ENCODE data around the gene SCNN1G. TPM values are rescaled to one million over a fixed set of nuclear protein-coding genes. Genes with fewer than 3 reads are reported as not detected.

The SCNN1G gene
- total and polyA plus RNA-seq, 2 of the 4 experiments (the other 2 are of a cell fraction) = not detected

GRCh38 chr16:23235176-23235575, 52.6 kb downstream of the SCNN1G start:
- no peaks in the 10 kb centered on the region for H3K79me1 ChIP-seq (ENCODE audit: low read depth in 1 of 2, low read length in 2 of 2)
- dilution Hi-C loops (cut with HindIII; ENCODE audit: low sequenced_read_pairs, unreplicated experiment) = no loop called here
- H3K27ac ChIP-seq (ENCODE audit: insufficient read depth, low read length) = no peak overlapping the region
- H2BK20ac ChIP-seq (ENCODE audit: low read depth, low read length) = no peak overlapping the region
- no CpG with 5 or more reads among the region's 4 CpGs for WGBS, 2 experiments (ENCODE audit: extremely low coverage in 2 of 2, insufficient read length in 1 of 2)
- no peaks in the 10 kb centered on the region for H4K20me1 ChIP-seq (ENCODE audit: insufficient read depth, low read length)
- TF ChIP-seq MAZ (IDR thresholded peaks at IDR 0.05; ENCODE audit: borderline replicate concordance, low read depth, low read length) = no peak
- no peaks in the 10 kb centered on the region for H3K27me3 ChIP-seq (ENCODE audit: control insufficient read depth, insufficient read depth, low read length)
- in situ Hi-C loops (cut with MboI; ENCODE audit: low sequenced_read_pairs) = no loop called here
- H3K9ac ChIP-seq (ENCODE audit: low read depth, low read length) = no peak overlapping the region
- no peak overlapping the region for H2BK15ac ChIP-seq (ENCODE audit: low read depth, low read length)
- intact Hi-C loops (cut with micrococcal nuclease) = no loop called here
- no peak for DNase-seq
- no peak overlapping the region for H2AFZ ChIP-seq (replicated peaks; ENCODE audit: low read length, poor library complexity)
- no peak overlapping the region for H2BK120ac ChIP-seq (ENCODE audit: low read depth, low read length)
- no peak overlapping the region for H3K23ac ChIP-seq (ENCODE audit: low read depth, low read length)
- ChIA-PET CTCF (no interaction called here), POLR2A (ENCODE audit: unreplicated experiment) (no interaction called here)
- H3K4me3 ChIP-seq (ENCODE audit: insufficient read depth, low read depth, low read length) = no peak overlapping the region
- no peak overlapping the region for H2BK5ac ChIP-seq (ENCODE audit: low read depth, low read length, poor library complexity, severe bottlenecking)
- no peak overlapping the region for H4K91ac ChIP-seq (ENCODE audit: insufficient read depth, low read depth, low read length)
- H3K9me3 ChIP-seq (ENCODE audit: control insufficient read depth, insufficient read depth, low read length) = no peaks in the 10 kb centered on the region
- H3K4ac ChIP-seq (ENCODE audit: low read depth, low read length) = no peak overlapping the region
- no peak overlapping the region for H4K5ac ChIP-seq (ENCODE audit: low read depth, low read length)
- H3K4me1 ChIP-seq (ENCODE audit: control insufficient read depth, insufficient read depth, low read length) = no peaks in the 10 kb centered on the region
- no peak for ATAC-seq (ENCODE audit: low read depth)
- H4K8ac ChIP-seq (ENCODE audit: low read depth in 2 of 2, low read length in 2 of 2) = no peak overlapping the region
- no peak overlapping the region for H3K14ac ChIP-seq (replicated peaks; ENCODE audit: low read depth, low read length)
- H3K4me2 ChIP-seq (ENCODE audit: low read depth, low read length) = no peak overlapping the region
- H3K9me1 ChIP-seq (ENCODE audit: insufficient read depth, low read length) = no peaks in the 10 kb centered on the region
- H3K36me3 ChIP-seq (ENCODE audit: control insufficient read depth, insufficient read depth, low read length) = no peaks in the 10 kb centered on the region
- H2AK9ac ChIP-seq (replicated peaks; ENCODE audit: low read depth, low read length, poor library complexity) = no peak overlapping the region
- no TSS peak for BruUV-seq (replicated peaks)
- H2AK5ac ChIP-seq (ENCODE audit: low read depth, low read length) = no peak overlapping the region
- H3K56ac ChIP-seq (ENCODE audit: extremely low read depth, insufficient read depth, low read length) = no peak overlapping the region
- no peak overlapping the region for H3K18ac ChIP-seq (ENCODE audit: low read depth, low read length)

Data from IMR-90 (cell line).